H1 (cell line): Measurements from ENCODE around the gene CCNG2. TPM values are rescaled to one million over a fixed set of nuclear protein-coding genes. Genes with fewer than 3 reads are reported as not detected.

ENCODE experiments used
- CTCF ChIA-PET: fragments of 300-600 bp; sonication (Branson Sonifier 250); formaldehyde crosslinking; loops from one replicate; lab custom pipeline; 2021; ENCODE audit not compliant: partially characterized antibody; lab: Charles Lee
- POLR2A ChIA-PET: fragments of 300-600 bp; sonication (Branson Sonifier 250); formaldehyde crosslinking; loops from one replicate; lab custom pipeline; 2021; ENCODE audit warnings: inconsistent platforms; ENCODE audit not compliant: partially characterized antibody; lab: Charles Lee
- DNase-seq, 2 experiments: peaks; one replicate each; pipeline versions ENCODE4 v3.0.0 to v3.0.0-alpha.2; 2010 to 2022; ENCODE audit warnings: low spot score in 2 of 2, low read depth in 1 of 2, mixed read lengths in 1 of 2
- FAIRE-seq: peaks from 2 replicates; lab custom pipeline; 2011; peaks lifted over from hg19 to GRCh38; lab: Jason Lieb, UNC
- H2AFZ ChIP-seq: 2 replicates; pipeline ENCODE4 v1.8.1; 2012; ENCODE audit warnings: low read length, inconsistent platforms
- H2AK5ac ChIP-seq: 2 replicates; pipeline ENCODE4 v1.6.1; 2013; ENCODE audit warnings: low read depth, low read length
- H2BK120ac ChIP-seq: replicated peaks from 2 replicates; pipeline ENCODE3; 2013; ENCODE audit warnings: low read depth, low read length, inconsistent platforms
- H2BK12ac ChIP-seq: 2 replicates; pipeline ENCODE4 v1.6.1; 2013; ENCODE audit warnings: low read depth, low read length
- H2BK15ac ChIP-seq: 2 replicates; pipeline ENCODE4 v1.6.1; 2013; ENCODE audit warnings: low read length
- H2BK20ac ChIP-seq: 2 replicates; pipeline ENCODE4 v1.6.1; 2013; ENCODE audit warnings: low read length
- H2BK5ac ChIP-seq: 2 replicates; pipeline ENCODE4 v1.6.1; 2013; ENCODE audit warnings: low read depth, low read length
- H3K14ac ChIP-seq: 2 replicates; pipeline ENCODE4 v1.6.1; 2013; ENCODE audit warnings: inconsistent platforms; ENCODE audit not compliant: insufficient read length
- H3K18ac ChIP-seq: 2 replicates; pipeline ENCODE4 v1.6.1; 2013; ENCODE audit warnings: low read length; ENCODE audit errors: extremely low read depth
- H3K23ac ChIP-seq: 2 replicates; pipeline ENCODE4 v1.6.1; 2013; ENCODE audit warnings: inconsistent platforms; ENCODE audit not compliant: insufficient read length
- H3K23me2 ChIP-seq: 2 replicates; pipeline ENCODE4 v1.6.1; 2013; ENCODE audit warnings: low read depth, low read length
- H3K27ac ChIP-seq: 2 replicates; pipeline ENCODE4 v1.6.1; 2011; ENCODE audit warnings: low read depth, low read length, inconsistent platforms
- H3K27me3 ChIP-seq, 4 experiments: replicated peaks in 1 of 4; 1 replicate in 1 of 4; 2 replicates in 3 of 4; pipeline versions ENCODE4 v1.6.1 to v1.8.1; 2011 to 2013; ENCODE audit warnings: low read length in 3 of 4, mild to moderate bottlenecking in 3 of 4, inconsistent platforms in 2 of 4, mixed read lengths in 2 of 4, moderate library complexity in 1 of 4; ENCODE audit not compliant: control insufficient read depth in 3 of 4, insufficient read depth in 3 of 4; ENCODE audit errors: extremely low read depth in 1 of 4
- H3K36me3 ChIP-seq, 4 experiments: 2 replicates each; pipeline versions ENCODE4 v1.6.1 to v1.8.1; 2011 to 2013; ENCODE audit warnings: mild to moderate bottlenecking in 4 of 4, low read length in 3 of 4, moderate library complexity in 2 of 4, control low read depth in 1 of 4, inconsistent platforms in 1 of 4; ENCODE audit not compliant: insufficient read depth in 4 of 4, control insufficient read depth in 2 of 4
- H3K4ac ChIP-seq: replicated peaks from 2 replicates; pipeline ENCODE3; 2013; ENCODE audit warnings: low read length, low read depth, mixed read lengths, inconsistent platforms; ENCODE audit not compliant: insufficient read length
- H3K4me1 ChIP-seq, 4 experiments: replicated peaks in 1 of 4; 1 replicate in 1 of 4; 2 replicates in 3 of 4; pipeline versions ENCODE4 v1.6.1 to v1.8.1; 2011 to 2013; ENCODE audit warnings: low read length in 3 of 4, inconsistent platforms in 2 of 4, mixed read lengths in 1 of 4; ENCODE audit not compliant: insufficient read depth in 4 of 4, control insufficient read depth in 3 of 4
- H3K4me2 ChIP-seq, 2 experiments: 2 replicates each; pipeline versions ENCODE4 v1.6.1 to v1.8.1; 2011 to 2013; ENCODE audit warnings: low read depth in 2 of 2, low read length in 2 of 2, control low read depth in 1 of 2, inconsistent platforms in 1 of 2, mild to moderate bottlenecking in 1 of 2; ENCODE audit not compliant: insufficient read depth in 1 of 2
- H3K4me3 ChIP-seq, 4 experiments: fragments of 200-600, 300-600 bp in 1 of 4; sonication (generic), shearing (Covaris generic), sonication (Bioruptor Twin) in 1 of 4; 2 replicates each; pipeline versions ENCODE4 v1.5.1 to v1.8.1; 2011 to 2016; ENCODE audit warnings: low read length in 4 of 4, low read depth in 3 of 4, control low read depth in 2 of 4, inconsistent platforms in 2 of 4, mild to moderate bottlenecking in 2 of 4, mixed read lengths in 1 of 4, moderate library complexity in 1 of 4; ENCODE audit not compliant: insufficient read depth in 2 of 4; ENCODE audit errors: extremely low read depth in 1 of 4
- H3K56ac ChIP-seq: replicated peaks from 2 replicates; pipeline ENCODE3; 2013; ENCODE audit warnings: low read depth, mild to moderate bottlenecking, mixed read lengths, low read length, inconsistent platforms; ENCODE audit not compliant: insufficient read length
- H3K79me1 ChIP-seq: 2 replicates; pipeline ENCODE4 v1.6.1; 2013; ENCODE audit warnings: low read depth, low read length, control low read depth
- H3K79me2 ChIP-seq, 2 experiments: 2 replicates each; pipeline versions ENCODE4 v1.6.1 to v1.8.1; 2012 to 2013; ENCODE audit warnings: low read length in 2 of 2, mild to moderate bottlenecking in 2 of 2, inconsistent platforms in 1 of 2; ENCODE audit not compliant: insufficient read depth in 2 of 2, control insufficient read depth in 1 of 2
- H3K9ac ChIP-seq, 4 experiments: replicated peaks in 1 of 4; 1 replicate in 1 of 4; 2 replicates in 3 of 4; pipeline versions ENCODE4 v1.6.1 to v1.8.1; 2011 to 2013; ENCODE audit warnings: low read depth in 3 of 4, low read length in 3 of 4, control low read depth in 2 of 4, mild to moderate bottlenecking in 2 of 4, moderate library complexity in 2 of 4, inconsistent platforms in 1 of 4; ENCODE audit errors: extremely low read depth in 1 of 4
- H3K9me3 ChIP-seq, 2 experiments: 2 replicates each; pipeline versions ENCODE4 v1.6.1 to v1.8.1; 2012 to 2013; ENCODE audit warnings: mild to moderate bottlenecking in 2 of 2, moderate library complexity in 2 of 2, control low read depth in 1 of 2, inconsistent platforms in 1 of 2, low read depth in 1 of 2, low read length in 1 of 2, mixed read lengths in 1 of 2; ENCODE audit not compliant: insufficient read depth in 2 of 2
- H4K20me1 ChIP-seq, 2 experiments: replicated peaks in 1 of 2; 2 replicates each; pipeline versions ENCODE3 to v1.8.1; 2011 to 2013; ENCODE audit warnings: inconsistent platforms in 2 of 2, low read length in 2 of 2, mild to moderate bottlenecking in 1 of 2; ENCODE audit not compliant: insufficient read depth in 2 of 2, control insufficient read depth in 1 of 2
- H4K5ac ChIP-seq: 2 replicates; pipeline ENCODE4 v1.6.1; 2013; ENCODE audit warnings: low read length, low read depth, mixed read lengths, inconsistent platforms; ENCODE audit not compliant: insufficient read length
- H4K8ac ChIP-seq: 2 replicates; pipeline ENCODE4 v1.8.0; 2013; ENCODE audit warnings: mild to moderate bottlenecking, moderate library complexity, low read length, inconsistent platforms; ENCODE audit not compliant: insufficient read depth; ENCODE audit errors: extremely low read depth
- H4K91ac ChIP-seq: replicated peaks from 2 replicates; pipeline ENCODE3; 2013; ENCODE audit warnings: low read length, mixed read lengths, inconsistent platforms; ENCODE audit not compliant: insufficient read length
- SUZ12 ChIP-seq: fragments of 200-600 bp; sonication (generic); IDR thresholded peaks from 2 replicates; pipeline ENCODE4 v1.6.1; 2012; ENCODE audit warnings: mild to moderate bottlenecking, inconsistent platforms, low read length, moderate library complexity, mixed read lengths
- WGBS, 2 experiments: shearing (Covaris generic) in 1 of 2; methylation state at CpG; one replicate each; pipeline versions ENCODE4 v1.1.6 to v1.1.7; 2013 to 2015; ENCODE audit warnings: low lambda C conversion rate in 2 of 2, mixed read lengths in 2 of 2, inconsistent platforms in 1 of 2, low coverage in 1 of 2, missing lambda C conversion rate in 1 of 2; ENCODE audit not compliant: insufficient replicate concordance in 2 of 2, insufficient coverage in 1 of 2, insufficient read length in 1 of 2; ENCODE audit errors: extremely low coverage in 1 of 2, missing lambda C conversion rate in 1 of 2; 5-methylcytosine and 5-hydroxymethylcytosine counted together
- polyA plus RNA-seq, 7 experiments: library from polyadenylated mRNA; depleted of rRNA in 3 of 7; stranded (reverse) in 5 of 7; unstranded in 2 of 7; fragments of >200 nt in 5 of 7; fragments of 200-250 nt in 2 of 7; gene quantifications; 1 replicate in 5 of 7; 2 replicates in 1 of 7; 4 replicates in 1 of 7; pipeline versions ENCODE4 v1.2.1 to v1.2.3, GENCODE V29; 2011 to 2013; ENCODE audit warnings: missing spikeins in 2 of 7, mixed read lengths in 2 of 7
- total RNA-seq: library from RNA; stranded (reverse); fragmentation: NEBNext Ultra II Directional; extraction: Animal tissue kit (Norgen Biotek cat#: 25700); gene quantifications from 2 replicates; pipeline ENCODE4 v1.2.1, GENCODE V29; 2021
- TF ChIP-seq, protein P1 (sequence below): IDR thresholded peaks from 2 replicates; pipeline ENCODE4 v1.6.1; 2011; ENCODE audit warnings: low read depth, mild to moderate bottlenecking, low read length; ENCODE audit not compliant: insufficient read depth

The CCNG2 gene
- total and polyA plus RNA-seq, 2 of the 8 experiments (the other 6 are each of a cell fraction or from before 2014, with no cell fraction given), result 3.5 to 13.9 TPM

GRCh38 chr4:77158487-77158861 lies 1.5 kb downstream of the CCNG2 start:
- H3K23me2 ChIP-seq, result peaks cover 3% of the 10 kb centered on the region; the same call in 1 of the 2 replicates
- H3K18ac ChIP-seq, result no peak overlapping the region
- FAIRE-seq, result no peak
- no peak overlapping the region for H2BK20ac ChIP-seq
- TF ChIP-seq SUZ12, result no peak
- TF ChIP-seq, protein P1, sequence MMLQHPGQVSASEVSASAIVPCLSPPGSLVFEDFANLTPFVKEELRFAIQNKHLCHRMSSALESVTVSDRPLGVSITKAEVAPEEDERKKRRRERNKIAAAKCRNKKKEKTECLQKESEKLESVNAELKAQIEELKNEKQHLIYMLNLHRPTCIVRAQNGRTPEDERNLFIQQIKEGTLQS, result no peak
- H3K4me2 ChIP-seq, result peak overlapping the region; percentile 81 to 84
- H4K5ac ChIP-seq, result no peak overlapping the region
- 19% methylated on average over 6 of the region's 6 CpGs; no CpG with 5 or more reads in 1 of the 2 experiments for whole genome bisulfite sequencing, 2 experiments
- H2AFZ ChIP-seq, result no peak overlapping the region
- H2AK5ac ChIP-seq, result no peak overlapping the region
- peak overlapping the region; percentile 91; the same call in 1 of the 2 replicates for H2BK5ac ChIP-seq
- H2BK12ac ChIP-seq, result no peak overlapping the region; the same call in 1 of the 2 replicates
- peaks cover 0 to 4% of the 10 kb centered on the region in 2 experiments for H4K20me1 ChIP-seq
- no peak overlapping the region; the same call in 1 of the 2 replicates for H4K8ac ChIP-seq
- H3K4me3 ChIP-seq, result peak overlapping the region; percentile 76 to 94 (median 92)
- H2BK15ac ChIP-seq, result no peak overlapping the region
- POLR2A ChIA-PET, result interaction anchor here (0.6 to 5.8 kb wide), 14 partner anchors 17 to 149 kb away, joined by 3 to 39 read pairs (median 4); partner anchors contain the start of gene CCNI
- no peak for DNase-seq
- H3K23ac ChIP-seq, result no peak overlapping the region
- H3K27me3 ChIP-seq, result no peaks in the 10 kb centered on the region
- peak overlapping the region; percentile 81 to 99 (median 90) for H3K9ac ChIP-seq
- H3K79me1 ChIP-seq, result no peaks in the 10 kb centered on the region
- H3K79me2 ChIP-seq, result peaks cover 0 to 11% of the 10 kb centered on the region in 2 experiments; a peak in 2 of 4 replicates
- peak overlapping the region; percentile 8 for H3K4ac ChIP-seq
- H3K56ac ChIP-seq, result peak overlapping the region; percentile 10
- H3K4me1 ChIP-seq, result peaks cover 0 to 6% (median 1%) of the 10 kb centered on the region in 4 experiments; a peak in 4 of 7 replicates
- no peak overlapping the region for H3K14ac ChIP-seq
- H3K36me3 ChIP-seq, result peaks cover 13 to 43% (median 25%) of the 10 kb centered on the region in 4 experiments
- H3K9me3 ChIP-seq, result no peaks in the 10 kb centered on the region
- H2BK120ac ChIP-seq, result no peak overlapping the region
- no peak overlapping the region for H3K27ac ChIP-seq
- no peak overlapping the region for H4K91ac ChIP-seq
- CTCF ChIA-PET, result interaction anchor here (0.6 to 1.9 kb wide), 7 partner anchors 45 to 113 kb away, joined by 3 to 4 read pairs (median 3); no protein-coding TSS in a partner anchor
